NT2/D1 (cell line): ENCODE data around the gene KAT6B.

Experiments
- DNase-seq: peaks from one replicate; pipeline ENCODE4 v3.0.0-alpha.2; 2011; ENCODE audit warnings: low read depth, low spot score
- H3K27me3 ChIP-seq: 2 replicates; pipeline ENCODE4 v1.6.0; 2011; ENCODE audit warnings: mild to moderate bottlenecking; ENCODE audit not compliant: insufficient read length, insufficient read depth
- H3K36me3 ChIP-seq: 2 replicates; pipeline ENCODE4 v1.6.1; 2011; ENCODE audit warnings: mild to moderate bottlenecking, low read length, mixed read lengths; ENCODE audit not compliant: insufficient read depth, insufficient read length
- H3K4me1 ChIP-seq: 2 replicates; pipeline ENCODE4 v1.5.1; 2011; ENCODE audit not compliant: insufficient read depth, insufficient read length
- H3K4me3 ChIP-seq: 2 replicates; pipeline ENCODE4 v1.5.1; 2011; ENCODE audit warnings: low read depth; ENCODE audit not compliant: insufficient read length
- H3K9ac ChIP-seq: 2 replicates; pipeline ENCODE4 v1.6.0; 2011; ENCODE audit warnings: low read depth; ENCODE audit not compliant: insufficient read length
- H3K9me3 ChIP-seq: 2 replicates; pipeline ENCODE4 v1.5.1; 2011; ENCODE audit warnings: mild to moderate bottlenecking, low read length; ENCODE audit not compliant: insufficient read depth
- SUZ12 ChIP-seq: IDR thresholded peaks from 2 replicates; pipeline ENCODE4 v1.6.1; 2011; ENCODE audit not compliant: insufficient read length, insufficient read depth; ENCODE audit errors: extremely low read depth
- YY1 ChIP-seq: IDR thresholded peaks from 2 replicates; pipeline ENCODE4 v1.6.1; 2011; ENCODE audit not compliant: insufficient read length, insufficient read depth
- ZNF274 ChIP-seq: IDR thresholded peaks from 2 replicates; pipeline ENCODE4 v1.6.1; 2011; ENCODE audit warnings: mild to moderate bottlenecking, low read depth, low read length

Gene KAT6B

DNA sequence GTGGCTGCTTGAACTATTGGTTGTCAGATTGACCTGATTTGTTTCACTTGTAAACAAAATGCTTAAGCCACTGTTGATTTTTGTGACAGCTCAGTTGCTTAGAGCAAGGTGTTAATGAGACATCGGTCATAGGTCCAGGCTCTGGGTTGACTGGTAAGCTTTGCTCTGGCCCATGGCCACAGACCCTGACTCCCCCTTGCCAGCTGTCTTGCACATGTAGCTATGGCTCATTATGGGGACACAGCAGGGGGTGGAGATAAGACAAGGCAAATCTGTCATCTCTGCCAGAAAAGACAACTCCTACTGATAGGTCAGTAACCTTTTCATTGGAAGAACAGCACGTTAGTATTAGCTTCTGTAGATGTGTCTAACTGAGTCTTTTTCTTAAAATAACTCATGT, 95.3 kb downstream of the KAT6B start:
- TF ChIP-seq ZNF274 (no peak), SUZ12 (no peak), YY1 (no peak)
- no peak for DNase-seq
- Histone ChIP-seq H3K4me3 (no peak overlapping the region), H3K9me3 (peaks cover 6% of the 10 kb centered on the region), H3K9ac (no peak overlapping the region), H3K36me3 (no peaks in the 10 kb centered on the region), H3K27me3 (no peaks in the 10 kb centered on the region), H3K4me1 (no peaks in the 10 kb centered on the region)

DNA sequence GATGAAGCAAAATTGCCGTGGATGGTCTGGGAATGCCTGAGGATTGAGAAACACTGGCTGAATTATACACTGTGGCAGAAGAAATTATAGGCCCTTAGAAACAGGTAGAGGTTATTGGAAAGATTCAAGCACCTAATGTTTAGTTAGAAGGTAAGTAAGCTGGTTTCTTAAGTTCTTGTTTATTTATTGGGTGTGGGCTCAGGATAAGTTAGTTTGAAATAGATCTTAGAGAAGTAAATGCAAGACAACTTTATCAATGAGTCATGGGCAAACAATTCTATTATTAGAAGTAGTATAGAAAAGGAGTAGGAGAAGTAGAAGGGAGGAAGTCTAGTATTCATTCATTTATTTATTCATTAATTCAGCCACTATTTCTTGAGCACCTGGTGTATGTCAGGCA, 96.5 kb downstream of the KAT6B start:
- no peaks in the 10 kb centered on the region for H3K4me1 ChIP-seq
- no peak overlapping the region for H3K9ac ChIP-seq
- DNase-seq = no peak
- no peaks in the 10 kb centered on the region for H3K36me3 ChIP-seq
- H3K9me3 ChIP-seq = peaks cover 6% of the 10 kb centered on the region
- no peaks in the 10 kb centered on the region for H3K27me3 ChIP-seq
- TF ChIP-seq YY1 (no peak), ZNF274 (no peak), SUZ12 (no peak)
- H3K4me3 ChIP-seq = no peak overlapping the region

DNA sequence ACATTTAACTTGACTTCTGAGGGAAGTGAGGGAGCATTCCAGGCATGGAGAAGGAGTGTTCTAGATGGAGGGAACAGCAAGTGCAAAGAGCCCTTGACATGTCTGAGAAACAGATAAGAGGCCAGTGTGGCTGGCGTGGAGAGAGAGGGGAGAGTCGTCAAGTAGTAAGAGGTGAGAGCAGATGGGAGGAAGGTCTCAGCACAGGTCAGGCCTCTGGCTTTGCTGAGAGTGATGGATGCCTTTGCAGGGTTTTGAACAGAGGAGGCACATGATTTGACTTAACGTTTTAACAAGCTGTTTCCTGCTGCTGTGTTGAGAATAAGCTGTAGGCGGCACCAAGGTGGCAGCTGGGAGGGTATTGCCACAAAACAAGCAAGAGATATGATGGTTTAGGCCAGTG, 97.2 kb downstream of the KAT6B start:
- H3K9me3 ChIP-seq = peaks cover 6% of the 10 kb centered on the region
- DNase-seq = no peak
- no peak overlapping the region for H3K4me3 ChIP-seq
- H3K27me3 ChIP-seq = no peaks in the 10 kb centered on the region
- TF ChIP-seq ZNF274 (no peak), YY1 (no peak), SUZ12 (no peak)
- no peaks in the 10 kb centered on the region for H3K36me3 ChIP-seq
- H3K9ac ChIP-seq = no peak overlapping the region
- no peaks in the 10 kb centered on the region for H3K4me1 ChIP-seq

DNA sequence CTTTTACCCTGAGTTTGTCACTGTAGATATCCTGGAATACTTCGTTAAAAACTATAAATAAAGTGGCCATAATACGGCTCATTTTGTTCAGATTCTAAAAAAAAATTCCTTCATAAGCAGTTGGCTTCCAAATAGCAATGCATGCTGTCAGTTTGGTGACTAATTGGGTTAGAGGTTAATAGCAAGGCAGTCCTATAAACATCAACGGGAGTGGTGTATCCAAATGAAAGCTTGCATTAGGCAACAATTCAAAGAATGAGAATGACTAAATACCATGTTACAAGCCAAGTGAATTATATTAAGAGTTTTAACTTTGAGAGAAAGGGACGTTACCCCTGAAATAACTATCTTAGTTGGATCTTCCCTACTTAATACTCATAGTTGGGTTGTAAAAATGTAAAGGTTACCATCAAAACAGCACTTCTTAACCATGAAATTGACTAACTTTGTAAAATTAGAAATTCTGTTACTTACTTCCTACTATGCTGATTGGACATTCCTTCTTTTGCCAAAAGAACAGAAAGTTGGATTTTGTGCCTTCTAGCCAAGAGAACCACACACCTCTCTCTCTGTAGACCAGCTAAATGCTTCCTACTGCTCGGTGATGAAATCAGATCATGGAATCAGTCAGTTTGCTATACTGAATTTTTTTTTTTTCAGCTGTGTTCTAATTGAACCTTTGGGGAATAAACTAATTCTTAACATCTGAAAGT, 98.0 kb downstream of the KAT6B start:
- Histone ChIP-seq H3K4me3 (no peak overlapping the region), H3K9ac (no peak overlapping the region), H3K9me3 (peaks cover 3% of the 10 kb centered on the region), H3K4me1 (no peaks in the 10 kb centered on the region), H3K27me3 (no peaks in the 10 kb centered on the region), H3K36me3 (no peaks in the 10 kb centered on the region)
- TF ChIP-seq SUZ12 (no peak), ZNF274 (no peak), YY1 (no peak)
- no peak for DNase-seq

DNA sequence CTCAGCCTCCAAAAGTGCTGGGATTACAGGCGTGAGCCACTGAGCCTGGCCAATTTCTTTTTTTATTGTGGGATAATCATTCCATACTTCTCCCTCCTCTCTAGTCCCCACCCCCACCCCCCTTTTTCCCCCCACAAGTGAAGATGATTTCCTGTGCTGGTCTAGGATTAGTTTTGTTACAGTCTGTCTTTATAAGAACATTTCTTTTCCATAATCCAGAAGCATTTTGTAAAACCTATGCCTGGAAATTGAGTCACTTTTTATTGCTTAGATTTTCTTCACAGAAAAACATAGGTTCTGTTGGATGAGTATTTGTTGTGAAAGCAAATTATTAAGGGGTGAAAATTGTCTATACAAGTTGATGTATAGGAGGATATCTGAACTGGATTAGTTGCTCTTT, 98.9 kb downstream of the KAT6B start:
- H3K9ac ChIP-seq = no peak overlapping the region
- no peak for DNase-seq
- no peaks in the 10 kb centered on the region for H3K9me3 ChIP-seq
- H3K27me3 ChIP-seq = no peaks in the 10 kb centered on the region
- no peaks in the 10 kb centered on the region for H3K4me1 ChIP-seq
- TF ChIP-seq SUZ12 (no peak), YY1 (no peak), ZNF274 (no peak)
- no peak overlapping the region for H3K4me3 ChIP-seq
- no peaks in the 10 kb centered on the region for H3K36me3 ChIP-seq

DNA sequence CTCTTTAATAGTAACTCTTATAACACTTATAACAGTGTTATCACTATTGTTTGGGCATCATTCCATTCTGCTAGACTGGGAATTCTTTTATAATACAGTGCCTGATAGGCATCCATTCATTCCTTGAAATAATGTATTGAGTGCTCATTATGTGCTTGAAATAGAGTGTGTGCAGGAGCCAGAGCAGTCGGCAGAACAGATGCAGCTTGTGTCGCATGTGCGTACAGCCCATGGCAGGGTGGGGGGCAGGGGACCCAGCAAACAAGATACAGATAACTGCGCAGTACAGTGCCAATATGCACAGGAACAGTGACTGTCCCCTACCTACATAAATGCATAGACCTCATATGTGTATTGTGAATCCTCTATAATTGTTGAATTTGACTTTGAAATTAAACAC, 99.3 kb downstream of the KAT6B start:
- Histone ChIP-seq H3K36me3 (no peaks in the 10 kb centered on the region), H3K4me3 (no peak overlapping the region), H3K9me3 (no peaks in the 10 kb centered on the region), H3K27me3 (no peaks in the 10 kb centered on the region), H3K4me1 (no peaks in the 10 kb centered on the region), H3K9ac (no peak overlapping the region)
- TF ChIP-seq ZNF274 (no peak), SUZ12 (no peak), YY1 (no peak)
- DNase-seq = no peak

DNA sequence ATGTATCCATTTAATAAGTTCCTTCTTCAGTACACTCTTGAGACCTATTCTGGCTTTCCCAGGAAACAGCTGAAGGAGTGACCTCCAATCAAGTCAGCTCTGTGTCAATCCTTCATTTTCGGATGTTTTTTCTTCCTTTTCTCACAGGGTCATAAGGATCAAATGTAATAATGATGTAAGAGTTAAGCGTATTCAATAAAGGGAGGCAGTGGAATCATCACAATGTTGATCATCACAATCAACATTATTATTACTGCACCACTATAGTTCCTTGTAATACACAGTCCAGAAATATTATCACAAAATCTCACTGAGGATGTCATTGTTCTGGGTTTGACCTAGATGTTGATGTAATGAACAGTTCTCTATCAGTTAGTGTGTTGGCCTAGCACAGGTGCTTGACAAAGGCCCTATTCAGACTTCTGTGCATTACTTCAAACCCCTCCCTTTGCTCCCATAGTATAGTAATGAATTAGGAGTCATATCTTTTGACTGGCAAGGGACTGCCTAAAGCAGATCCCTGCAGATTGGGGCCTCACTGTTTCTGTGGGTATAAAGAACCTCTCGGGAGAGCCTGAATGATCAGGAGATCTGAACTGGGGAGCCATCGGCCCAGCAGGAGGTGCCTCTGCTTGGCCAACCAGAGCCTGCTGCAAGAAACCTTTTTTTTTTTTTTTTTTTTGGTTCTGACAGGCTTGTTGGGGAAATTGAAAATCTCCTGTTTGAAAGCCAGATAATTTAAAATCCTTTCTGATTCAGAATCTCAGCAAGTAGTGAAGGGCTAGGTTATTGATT, 100.6 kb downstream of the KAT6B start:
- Histone ChIP-seq H3K4me3 (no peak overlapping the region), H3K4me1 (no peaks in the 10 kb centered on the region), H3K9ac (no peak overlapping the region), H3K27me3 (no peaks in the 10 kb centered on the region), H3K36me3 (no peaks in the 10 kb centered on the region), H3K9me3 (no peaks in the 10 kb centered on the region)
- TF ChIP-seq YY1 (no peak), SUZ12 (no peak), ZNF274 (no peak)
- no peak for DNase-seq
